ENCODE data around the gene HS6ST1. TPM values are rescaled to one million over a fixed set of nuclear protein-coding genes. Genes with fewer than 3 reads are reported as not detected.
A peak's percentile ranks its signal among the peaks of the same experiment; 100 is the strongest.
"Not testable (repeated sequence)": the region's sequence is repeated elsewhere in the genome, so short reads cannot be mapped to it uniquely, and the experiment has no call there.

HS6ST1 gene
- total RNA-seq, 2 experiments from 2014 or later = 7.1 to 8.7 TPM

GRCh38 chr2:128320192-128320905 lies 1.7 kb upstream of the HS6ST1 start:
- Histone ChIP-seq H3K27me3 (ENCODE audit: control insufficient read depth in 1 of 2, insufficient read depth in 2 of 2, low read length in 2 of 2) (no peaks in the 10 kb centered on the region), H3K9me3 (ENCODE audit: control insufficient read depth in 1 of 2, insufficient read depth in 1 of 2, low read length in 2 of 2) (no peaks in the 10 kb centered on the region), H3K27ac (ENCODE audit: low read depth in 1 of 2, low read length in 2 of 2) (no peak overlapping the region), H3K36me3 (ENCODE audit: insufficient read depth, low read length) (no peaks in the 10 kb centered on the region), H3K4me3 (ENCODE audit: low read length) (no peak overlapping the region), H3K4me1 (ENCODE audit: insufficient read depth, low read length) (peaks cover 42% of the 10 kb centered on the region)
- ATAC-seq (ENCODE audit: poor library complexity) = no peak
- intact Hi-C loops (cut with DNase I, micrococcal nuclease) = loop anchor here (2.0 to 10.0 kb wide), 10 partner anchors 136 to 1666 kb away; partner anchors contain the start of genes AMMECR1L (in 1 of the 2), GYPC (in 1 of the 2), SAP130 (in 1 of the 2) and UGGT1 (in 1 of the 2)
- Mint-ChIP-seq H3K27me3 (no peaks in the 10 kb centered on the region), H3K27ac (no peak overlapping the region), H3K4me3 (peak overlapping the region; percentile 87), H3K36me3 (ENCODE audit: low read depth) (no peaks in the 10 kb centered on the region), H3K9me3 (no peaks in the 10 kb centered on the region), H3K4me1 (ENCODE audit: low read depth) (peaks cover 35% of the 10 kb centered on the region)
- POLR2A ChIA-PET = no interaction called here
- DNase-seq = peak in 2 of 14 experiments; percentile 0 to 18
- TF ChIP-seq, protein P1, sequence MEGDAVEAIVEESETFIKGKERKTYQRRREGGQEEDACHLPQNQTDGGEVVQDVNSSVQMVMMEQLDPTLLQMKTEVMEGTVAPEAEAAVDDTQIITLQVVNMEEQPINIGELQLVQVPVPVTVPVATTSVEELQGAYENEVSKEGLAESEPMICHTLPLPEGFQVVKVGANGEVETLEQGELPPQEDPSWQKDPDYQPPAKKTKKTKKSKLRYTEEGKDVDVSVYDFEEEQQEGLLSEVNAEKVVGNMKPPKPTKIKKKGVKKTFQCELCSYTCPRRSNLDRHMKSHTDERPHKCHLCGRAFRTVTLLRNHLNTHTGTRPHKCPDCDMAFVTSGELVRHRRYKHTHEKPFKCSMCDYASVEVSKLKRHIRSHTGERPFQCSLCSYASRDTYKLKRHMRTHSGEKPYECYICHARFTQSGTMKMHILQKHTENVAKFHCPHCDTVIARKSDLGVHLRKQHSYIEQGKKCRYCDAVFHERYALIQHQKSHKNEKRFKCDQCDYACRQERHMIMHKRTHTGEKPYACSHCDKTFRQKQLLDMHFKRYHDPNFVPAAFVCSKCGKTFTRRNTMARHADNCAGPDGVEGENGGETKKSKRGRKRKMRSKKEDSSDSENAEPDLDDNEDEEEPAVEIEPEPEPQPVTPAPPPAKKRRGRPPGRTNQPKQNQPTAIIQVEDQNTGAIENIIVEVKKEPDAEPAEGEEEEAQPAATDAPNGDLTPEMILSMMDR (IDR thresholded peaks at IDR 0.05) = no peak
- CTCF ChIA-PET = no interaction called here

GRCh38 chr2:128319631-128320191 lies 1.0 kb upstream of the HS6ST1 start:
- DNase-seq (peak in 4 of 14 experiments; percentile 0 to 33 (median 22)), ATAC-seq (ENCODE audit: poor library complexity) (no peak)
- H3K36me3 Mint-ChIP-seq (ENCODE audit: low read depth) = no peaks in the 10 kb centered on the region
- H3K4me3 Mint-ChIP-seq = peak overlapping the region; percentile 76
- no peaks in the 10 kb centered on the region for H3K27me3 ChIP-seq (ENCODE audit: control insufficient read depth in 1 of 2, insufficient read depth in 2 of 2, low read length in 2 of 2)
- H3K4me1 Mint-ChIP-seq (ENCODE audit: low read depth) = peaks cover 41% of the 10 kb centered on the region
- no peaks in the 10 kb centered on the region for H3K9me3 Mint-ChIP-seq
- H3K27me3 Mint-ChIP-seq = no peaks in the 10 kb centered on the region
- peaks cover 48% of the 10 kb centered on the region for H3K4me1 ChIP-seq (ENCODE audit: insufficient read depth, low read length)
- no peaks in the 10 kb centered on the region for H3K36me3 ChIP-seq (ENCODE audit: insufficient read depth, low read length)
- intact Hi-C loops (cut with DNase I, micrococcal nuclease) = loop anchor here (2.0 to 10.0 kb wide), 10 partner anchors 135 to 1665 kb away; partner anchors contain the start of genes AMMECR1L (in 1 of the 2), GYPC (in 1 of the 2), SAP130 (in 1 of the 2) and UGGT1 (in 1 of the 2)
- H3K4me3 ChIP-seq (ENCODE audit: low read length) = no peak overlapping the region
- H3K9me3 ChIP-seq (ENCODE audit: control insufficient read depth in 1 of 2, insufficient read depth in 1 of 2, low read length in 2 of 2) = no peaks in the 10 kb centered on the region
- H3K27ac ChIP-seq (ENCODE audit: low read depth in 1 of 2, low read length in 2 of 2) = no peak overlapping the region
- TF ChIP-seq, protein P1 (IDR thresholded peaks at IDR 0.05) = no peak
- POLR2A ChIA-PET = no interaction called here
- CTCF ChIA-PET = no interaction called here
- no peak overlapping the region for H3K27ac Mint-ChIP-seq

- peak; percentile 17 for ATAC-seq (ENCODE audit: poor library complexity)
- H3K27ac ChIP-seq (ENCODE audit: low read depth in 1 of 2, low read length in 2 of 2); H3K9me3 Mint-ChIP-seq; H3K27ac Mint-ChIP-seq; H3K27me3 ChIP-seq (ENCODE audit: control insufficient read depth in 1 of 2, insufficient read depth in 2 of 2, low read length in 2 of 2); H3K36me3 ChIP-seq (ENCODE audit: insufficient read depth, low read length); H3K4me3 Mint-ChIP-seq; H3K9me3 ChIP-seq (ENCODE audit: control insufficient read depth in 1 of 2, insufficient read depth in 1 of 2, low read length in 2 of 2); H3K36me3 Mint-ChIP-seq (ENCODE audit: low read depth); POLR2A ChIA-PET; intact Hi-C loops (cut with DNase I, micrococcal nuclease); CTCF ChIA-PET; H3K27me3 Mint-ChIP-seq: not testable (repeated sequence)
- peaks cover 48% of the 10 kb centered on the region for H3K4me1 ChIP-seq (ENCODE audit: insufficient read depth, low read length)
- H3K4me3 ChIP-seq (ENCODE audit: low read length) = peak overlapping the region; percentile 45
- peaks cover 48% of the 10 kb centered on the region for H3K4me1 Mint-ChIP-seq (ENCODE audit: low read depth)
- DNase-seq = peak in 8 of 14 experiments; percentile 10 to 59 (median 38)
These were observed 423 bp downstream of the HS6ST1 start for GRCh38 chr2:128318245-128318644.

DNA sequence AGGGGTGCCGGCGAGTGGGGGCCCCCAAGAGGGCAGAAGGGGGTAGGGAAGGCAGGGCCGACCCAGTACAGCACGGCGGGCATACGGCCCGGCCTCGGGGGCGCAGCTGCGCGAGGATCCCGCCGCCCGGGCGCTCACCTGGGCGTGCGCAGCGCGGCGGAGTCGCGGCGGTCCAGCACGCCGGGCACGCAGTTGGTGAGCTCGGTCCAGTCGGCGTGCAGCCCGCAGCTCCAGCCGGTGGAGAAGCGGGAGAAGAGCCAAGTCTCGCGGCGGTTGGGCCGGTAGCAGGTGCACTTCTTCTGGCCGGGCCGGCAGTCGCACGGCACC lies 806 bp downstream of the HS6ST1 start:
- H3K9me3 Mint-ChIP-seq; intact Hi-C loops (cut with DNase I, micrococcal nuclease); H3K27ac Mint-ChIP-seq; ATAC-seq (ENCODE audit: poor library complexity); H3K9me3 ChIP-seq (ENCODE audit: control insufficient read depth in 1 of 2, insufficient read depth in 1 of 2, low read length in 2 of 2); H3K27me3 ChIP-seq (ENCODE audit: control insufficient read depth in 1 of 2, insufficient read depth in 2 of 2, low read length in 2 of 2); H3K27ac ChIP-seq (ENCODE audit: low read depth in 1 of 2, low read length in 2 of 2); CTCF ChIA-PET; H3K36me3 Mint-ChIP-seq (ENCODE audit: low read depth); H3K27me3 Mint-ChIP-seq; H3K36me3 ChIP-seq (ENCODE audit: insufficient read depth, low read length); DNase-seq: not testable (repeated sequence)
- peak overlapping the region; percentile 93 for H3K4me3 Mint-ChIP-seq
- POLR2A ChIA-PET = interaction anchor here (1.1 kb wide), 1 partner anchor 84 kb away, joined by 3 read pairs; no protein-coding TSS in a partner anchor
- Histone ChIP-seq H3K4me3 (ENCODE audit: low read length) (peak overlapping the region; percentile 72), H3K4me1 (ENCODE audit: insufficient read depth, low read length) (peaks cover 48% of the 10 kb centered on the region)
- peaks cover 51% of the 10 kb centered on the region for H3K4me1 Mint-ChIP-seq (ENCODE audit: low read depth)
